OCI-LY7 (cell line): ENCODE measurements around the gene KRT3.

Experiments
- EZH2phosphoT487 ChIP-seq: fragments of 200-600 bp; sonication (generic); IDR thresholded peaks from 2 replicates; pipeline ENCODE4 v1.6.1; 2018; ENCODE audit warnings: low read depth, borderline replicate concordance, mild to moderate bottlenecking, mixed run types, antibody characterized with exemption, low read length, moderate library complexity, mixed read lengths
- TF ChIP-seq, protein P1 (sequence below): fragments of 200-600 bp; sonication (generic); conservative IDR thresholded peaks from 2 replicates; pipeline ENCODE4 v1.5.1; 2014; ENCODE audit warnings: mild to moderate bottlenecking, antibody characterized with exemption, low read length, moderate library complexity, mixed read lengths

DNA sequence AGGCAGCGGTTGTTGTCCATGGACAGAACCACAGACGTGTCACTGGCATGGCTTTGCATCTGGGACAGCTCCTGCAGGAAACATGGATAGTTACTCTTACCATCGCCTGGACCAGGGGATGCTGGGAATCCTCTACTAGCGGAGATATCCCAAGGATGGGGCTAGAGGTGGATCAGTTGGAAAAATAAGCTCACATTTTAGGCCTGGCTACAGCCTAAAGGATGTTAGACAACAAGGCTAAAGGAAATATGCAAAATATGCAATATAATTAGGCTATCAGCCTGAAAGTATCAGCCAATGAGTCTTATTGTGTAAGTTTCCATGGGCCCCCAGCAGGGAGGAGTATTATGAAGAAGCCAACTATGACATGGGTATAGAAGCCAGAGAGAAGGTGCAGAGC, 23.7 kb downstream of the KRT3 start:
- TF ChIP-seq EZH2phosphoT487: no peak
- TF ChIP-seq, protein P1, sequence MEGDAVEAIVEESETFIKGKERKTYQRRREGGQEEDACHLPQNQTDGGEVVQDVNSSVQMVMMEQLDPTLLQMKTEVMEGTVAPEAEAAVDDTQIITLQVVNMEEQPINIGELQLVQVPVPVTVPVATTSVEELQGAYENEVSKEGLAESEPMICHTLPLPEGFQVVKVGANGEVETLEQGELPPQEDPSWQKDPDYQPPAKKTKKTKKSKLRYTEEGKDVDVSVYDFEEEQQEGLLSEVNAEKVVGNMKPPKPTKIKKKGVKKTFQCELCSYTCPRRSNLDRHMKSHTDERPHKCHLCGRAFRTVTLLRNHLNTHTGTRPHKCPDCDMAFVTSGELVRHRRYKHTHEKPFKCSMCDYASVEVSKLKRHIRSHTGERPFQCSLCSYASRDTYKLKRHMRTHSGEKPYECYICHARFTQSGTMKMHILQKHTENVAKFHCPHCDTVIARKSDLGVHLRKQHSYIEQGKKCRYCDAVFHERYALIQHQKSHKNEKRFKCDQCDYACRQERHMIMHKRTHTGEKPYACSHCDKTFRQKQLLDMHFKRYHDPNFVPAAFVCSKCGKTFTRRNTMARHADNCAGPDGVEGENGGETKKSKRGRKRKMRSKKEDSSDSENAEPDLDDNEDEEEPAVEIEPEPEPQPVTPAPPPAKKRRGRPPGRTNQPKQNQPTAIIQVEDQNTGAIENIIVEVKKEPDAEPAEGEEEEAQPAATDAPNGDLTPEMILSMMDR: no peak
